ENCODE data around the gene PABPC1L.

DNA sequence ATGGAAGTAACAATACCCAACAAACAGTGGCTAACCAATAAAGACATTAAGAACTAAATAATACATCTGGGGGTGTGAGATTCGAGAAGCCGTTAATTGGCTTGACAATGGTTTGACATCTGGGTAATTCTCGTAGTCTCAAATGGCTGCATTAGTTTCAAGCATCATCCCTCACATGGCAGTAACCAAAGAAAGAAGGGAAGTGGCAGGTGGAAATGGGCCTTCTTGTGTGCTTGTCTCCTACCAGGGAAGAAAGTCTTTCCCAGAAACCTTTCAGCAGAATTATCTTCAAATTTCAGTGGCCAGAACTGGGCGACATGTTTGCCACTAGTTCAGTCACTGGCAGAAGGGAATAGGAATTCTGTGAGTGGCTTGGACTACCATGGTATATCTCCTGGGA, 66.8 kb downstream of the PABPC1L start:
- TF ChIP-seq, protein P1, sequence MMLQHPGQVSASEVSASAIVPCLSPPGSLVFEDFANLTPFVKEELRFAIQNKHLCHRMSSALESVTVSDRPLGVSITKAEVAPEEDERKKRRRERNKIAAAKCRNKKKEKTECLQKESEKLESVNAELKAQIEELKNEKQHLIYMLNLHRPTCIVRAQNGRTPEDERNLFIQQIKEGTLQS (CRISPR knock-in tag; conservative IDR thresholded peaks at IDR 0.05) = no peak
- TF ChIP-seq, protein P2, sequence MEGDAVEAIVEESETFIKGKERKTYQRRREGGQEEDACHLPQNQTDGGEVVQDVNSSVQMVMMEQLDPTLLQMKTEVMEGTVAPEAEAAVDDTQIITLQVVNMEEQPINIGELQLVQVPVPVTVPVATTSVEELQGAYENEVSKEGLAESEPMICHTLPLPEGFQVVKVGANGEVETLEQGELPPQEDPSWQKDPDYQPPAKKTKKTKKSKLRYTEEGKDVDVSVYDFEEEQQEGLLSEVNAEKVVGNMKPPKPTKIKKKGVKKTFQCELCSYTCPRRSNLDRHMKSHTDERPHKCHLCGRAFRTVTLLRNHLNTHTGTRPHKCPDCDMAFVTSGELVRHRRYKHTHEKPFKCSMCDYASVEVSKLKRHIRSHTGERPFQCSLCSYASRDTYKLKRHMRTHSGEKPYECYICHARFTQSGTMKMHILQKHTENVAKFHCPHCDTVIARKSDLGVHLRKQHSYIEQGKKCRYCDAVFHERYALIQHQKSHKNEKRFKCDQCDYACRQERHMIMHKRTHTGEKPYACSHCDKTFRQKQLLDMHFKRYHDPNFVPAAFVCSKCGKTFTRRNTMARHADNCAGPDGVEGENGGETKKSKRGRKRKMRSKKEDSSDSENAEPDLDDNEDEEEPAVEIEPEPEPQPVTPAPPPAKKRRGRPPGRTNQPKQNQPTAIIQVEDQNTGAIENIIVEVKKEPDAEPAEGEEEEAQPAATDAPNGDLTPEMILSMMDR (IDR thresholded peaks at IDR 0.05) = no peak
- TF ChIP-seq, protein P3, sequence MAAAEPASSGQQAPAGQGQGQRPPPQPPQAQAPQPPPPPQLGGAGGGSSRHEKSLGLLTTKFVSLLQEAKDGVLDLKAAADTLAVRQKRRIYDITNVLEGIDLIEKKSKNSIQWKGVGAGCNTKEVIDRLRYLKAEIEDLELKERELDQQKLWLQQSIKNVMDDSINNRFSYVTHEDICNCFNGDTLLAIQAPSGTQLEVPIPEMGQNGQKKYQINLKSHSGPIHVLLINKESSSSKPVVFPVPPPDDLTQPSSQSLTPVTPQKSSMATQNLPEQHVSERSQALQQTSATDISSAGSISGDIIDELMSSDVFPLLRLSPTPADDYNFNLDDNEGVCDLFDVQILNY (CRISPR knock-in tag; IDR thresholded peaks at IDR 0.05) = no peak

Measured in WTC11 (cell line).